Endometrial microvascular endothelial cells (primary cell): Measurements from ENCODE around the gene GNB1L. TPM values are rescaled to one million over a fixed set of nuclear protein-coding genes. Genes with fewer than 3 reads are reported as not detected.

Experiments used
- in situ Hi-C: cut with HindIII; loops from 2 replicates; pipeline ENCODE4 v1.10.0; 2017; ENCODE audit warnings: low sequenced_read_pairs, low pct_unique_long_range_greater_than_20kb; ENCODE audit errors: inconsistent ontology term
- total RNA-seq: library from RNA; depleted of rRNA; stranded (reverse); fragments of >200 nt; gene quantifications from one replicate; pipeline ENCODE4 v1.2.3, GENCODE V29; 2015; ENCODE audit errors: inconsistent ontology term

Gene GNB1L
- total RNA-seq, 1 donor from 2014 or later = 19.7 TPM

DNA sequence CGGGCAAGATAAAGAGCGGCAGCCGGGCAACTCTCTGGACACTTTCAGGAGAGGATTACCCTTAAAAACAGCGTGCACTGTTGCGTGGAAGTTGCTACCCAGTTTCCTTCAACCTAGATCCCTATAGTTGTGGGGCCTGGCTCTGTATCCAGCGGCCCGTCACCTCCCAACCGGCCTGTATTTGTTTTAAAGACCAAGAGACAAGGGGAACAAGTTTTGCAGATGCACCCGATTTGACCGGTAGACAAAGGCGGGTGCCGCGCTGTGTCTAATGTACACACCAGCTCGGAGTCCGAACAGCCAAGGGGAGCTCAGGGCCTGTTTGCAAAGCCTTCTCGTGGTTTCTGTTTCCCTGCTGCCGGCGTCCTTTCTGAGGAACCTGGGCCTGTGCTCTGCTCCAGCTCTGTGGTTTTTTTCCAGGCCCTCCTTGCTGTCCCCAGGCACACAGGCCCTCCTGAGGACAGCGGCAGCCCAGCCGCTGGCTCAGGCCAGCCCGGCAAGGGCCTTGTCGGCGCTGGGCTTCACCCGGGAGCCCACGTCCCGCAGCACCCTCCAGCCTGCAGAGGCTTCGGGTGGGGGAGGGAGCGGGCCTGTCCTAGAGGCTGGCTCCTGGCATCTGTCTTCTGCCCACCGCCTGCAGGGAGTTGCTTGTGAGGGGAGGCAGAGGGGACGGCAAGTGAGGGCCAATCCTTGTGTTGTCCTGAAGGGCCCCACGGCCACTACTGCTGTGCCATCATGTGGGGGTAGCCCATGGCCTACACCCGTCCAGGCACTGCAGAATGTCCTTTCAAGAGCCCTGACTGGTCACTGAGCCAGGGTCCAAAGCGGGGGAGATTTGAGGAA lies 92.7 kb downstream of the GNB1L start:
- in situ Hi-C loops = loop anchor here (25.0 kb wide), 1 partner anchor 350 kb away; the partner anchor contains the start of genes RANBP1 and TRMT2A

DNA sequence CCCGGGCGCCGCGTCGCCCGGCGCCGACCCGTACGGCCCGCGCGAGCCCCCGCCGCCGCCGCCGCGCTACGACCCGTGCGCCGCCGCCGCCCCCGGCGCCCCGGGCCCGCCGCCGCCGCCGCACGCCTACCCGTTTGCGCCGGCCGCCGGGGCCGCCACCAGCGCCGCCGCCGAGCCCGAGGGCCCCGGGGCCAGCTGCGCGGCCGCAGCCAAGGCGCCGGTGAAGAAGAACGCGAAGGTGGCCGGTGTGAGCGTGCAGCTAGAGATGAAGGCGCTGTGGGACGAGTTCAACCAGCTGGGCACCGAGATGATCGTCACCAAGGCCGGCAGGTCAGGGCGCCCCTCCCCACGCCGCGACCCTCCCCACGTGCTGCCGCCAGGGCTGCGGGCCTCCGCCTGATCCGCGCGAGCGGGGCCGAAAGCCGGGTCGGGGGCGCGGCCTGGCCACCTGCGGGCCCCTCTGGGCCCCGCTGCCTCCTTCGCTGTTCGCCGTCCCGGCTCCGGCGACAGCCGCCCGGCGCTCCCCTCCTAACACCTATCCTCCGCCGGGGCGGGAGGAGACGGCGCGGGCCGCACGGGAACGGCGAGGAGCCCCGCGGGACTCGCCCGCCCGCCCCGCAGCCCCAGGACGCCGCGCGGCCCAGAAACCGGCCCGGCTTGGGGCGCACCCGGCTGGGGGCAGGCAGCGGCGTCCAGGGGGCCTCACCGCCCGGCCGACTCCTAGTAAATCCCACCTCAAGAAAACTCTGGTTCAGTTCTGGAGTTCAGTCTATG lies 93.5 kb downstream of the GNB1L start:
- in situ Hi-C loops = loop anchor here (25.0 kb wide), 1 partner anchor 351 kb away; the partner anchor contains the start of genes RANBP1 and TRMT2A

DNA sequence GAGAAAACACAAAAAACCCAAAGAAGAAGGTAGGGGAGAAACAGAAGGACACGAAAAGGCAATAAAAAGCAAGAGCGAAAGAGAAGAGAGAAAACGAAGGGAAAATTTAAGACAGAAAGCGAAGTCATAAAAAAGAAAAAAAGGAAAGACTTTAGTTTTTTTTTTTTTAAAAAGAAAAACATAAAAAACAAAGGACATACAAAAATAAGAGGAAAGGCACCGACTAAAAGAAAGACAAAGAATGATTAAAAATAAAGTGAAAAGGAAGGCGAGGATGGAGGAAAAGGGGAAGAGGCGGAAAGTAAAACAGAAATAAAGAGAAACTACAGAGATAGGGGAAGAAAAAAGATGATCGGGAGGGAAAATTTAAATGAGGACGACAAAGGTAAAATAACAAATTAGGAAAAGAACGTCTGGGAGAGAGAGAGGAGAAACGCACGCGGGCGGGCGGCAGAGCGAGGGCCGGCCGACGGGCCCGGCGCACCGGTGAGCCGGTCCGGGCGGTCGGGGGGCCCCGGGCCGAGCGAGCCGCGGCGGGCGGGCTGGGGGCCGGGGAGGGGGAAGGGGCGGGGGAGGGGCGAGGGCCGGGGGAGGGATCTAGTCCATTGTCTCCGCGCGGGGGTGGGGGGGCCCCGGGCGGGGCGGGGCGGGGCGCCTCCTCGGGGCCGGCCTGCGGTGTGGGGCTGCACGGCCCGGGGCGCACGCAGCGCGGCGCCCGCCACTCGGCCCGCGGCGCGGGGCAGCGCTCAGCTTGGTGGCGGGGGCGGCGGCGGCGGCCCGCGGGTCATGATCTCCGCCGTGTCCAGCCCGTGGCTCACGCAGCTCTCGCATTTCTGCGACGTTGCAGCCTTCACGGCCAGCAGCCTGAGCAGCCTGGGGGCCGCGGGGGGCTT lies 94.4 kb downstream of the GNB1L start, which contains the start of gene TBX1:
Gene TBX1 (plus strand): TSS at position 721 of the 893 bp plus-strand sequence. CDS start 66 bp downstream, at position 787.
- in situ Hi-C loops = loop anchor here (25.0 kb wide), 1 partner anchor 352 kb away; the partner anchor contains the start of genes RANBP1 and TRMT2A

DNA sequence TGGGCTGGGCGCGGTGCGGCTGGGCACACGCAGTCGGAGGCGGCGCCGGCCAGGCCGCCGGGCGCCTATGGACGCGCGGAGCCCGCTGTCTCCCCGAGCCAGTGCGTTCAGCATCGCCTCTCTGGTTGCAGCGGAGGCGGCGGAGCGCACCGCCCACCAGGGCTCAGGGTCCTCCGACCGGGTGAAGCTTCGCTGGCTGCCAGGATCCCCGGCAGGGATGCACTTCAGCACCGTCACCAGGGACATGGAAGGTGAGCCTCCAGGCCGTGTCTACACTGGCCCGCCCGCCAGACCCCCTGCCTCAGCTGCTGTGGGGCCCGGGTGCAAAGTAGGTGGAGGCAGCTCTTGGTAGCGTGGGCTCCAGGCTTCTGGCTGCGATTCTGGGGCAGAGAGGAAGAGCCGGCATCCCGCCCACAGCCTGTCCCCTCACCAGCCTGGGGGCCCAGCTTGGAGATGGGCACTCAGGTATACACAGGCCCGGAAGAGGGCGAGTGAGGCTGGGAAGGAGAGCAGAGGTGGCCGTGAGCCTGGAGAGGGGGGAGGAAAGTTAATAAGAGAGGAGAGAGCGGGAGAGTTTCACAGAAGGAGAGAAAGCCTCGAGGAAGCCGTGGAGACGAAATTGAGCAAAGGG lies 95.1 kb downstream of the GNB1L start:
- in situ Hi-C loops = loop anchor here (5.0 to 25.0 kb wide), 2 partner anchors 133 to 353 kb away; partner anchors contain the start of genes RANBP1 and TRMT2A

DNA sequence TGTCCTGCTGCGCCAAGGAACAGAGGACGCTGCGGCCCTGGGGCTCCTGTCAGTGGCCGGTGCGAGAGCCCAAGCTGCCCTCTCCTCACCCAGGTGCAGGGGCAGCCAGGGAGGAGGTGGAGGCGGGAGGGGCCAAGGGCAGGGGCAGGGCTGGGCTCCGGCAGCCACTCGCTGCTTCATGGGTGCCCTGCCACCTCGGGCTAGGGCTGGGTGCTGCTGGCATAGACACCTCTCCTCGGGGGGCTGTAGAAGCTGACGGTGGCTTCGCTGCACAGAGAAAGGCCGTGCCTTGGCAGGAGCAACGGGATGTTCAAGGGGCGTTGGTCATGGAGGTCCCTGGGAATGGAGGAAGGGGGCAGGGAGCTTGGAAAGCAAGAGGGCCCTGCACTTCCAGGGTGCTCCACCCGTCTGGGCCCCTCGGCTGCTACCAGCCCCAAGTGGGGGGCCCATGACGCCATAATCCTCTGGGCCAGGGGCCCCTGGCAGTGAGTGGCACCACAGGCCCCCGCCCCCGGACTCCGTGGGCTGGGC lies 95.7 kb downstream of the GNB1L start:
- in situ Hi-C loops = loop anchor here (5.0 to 25.0 kb wide), 2 partner anchors 133 to 353 kb away; partner anchors contain the start of genes RANBP1 and TRMT2A

DNA sequence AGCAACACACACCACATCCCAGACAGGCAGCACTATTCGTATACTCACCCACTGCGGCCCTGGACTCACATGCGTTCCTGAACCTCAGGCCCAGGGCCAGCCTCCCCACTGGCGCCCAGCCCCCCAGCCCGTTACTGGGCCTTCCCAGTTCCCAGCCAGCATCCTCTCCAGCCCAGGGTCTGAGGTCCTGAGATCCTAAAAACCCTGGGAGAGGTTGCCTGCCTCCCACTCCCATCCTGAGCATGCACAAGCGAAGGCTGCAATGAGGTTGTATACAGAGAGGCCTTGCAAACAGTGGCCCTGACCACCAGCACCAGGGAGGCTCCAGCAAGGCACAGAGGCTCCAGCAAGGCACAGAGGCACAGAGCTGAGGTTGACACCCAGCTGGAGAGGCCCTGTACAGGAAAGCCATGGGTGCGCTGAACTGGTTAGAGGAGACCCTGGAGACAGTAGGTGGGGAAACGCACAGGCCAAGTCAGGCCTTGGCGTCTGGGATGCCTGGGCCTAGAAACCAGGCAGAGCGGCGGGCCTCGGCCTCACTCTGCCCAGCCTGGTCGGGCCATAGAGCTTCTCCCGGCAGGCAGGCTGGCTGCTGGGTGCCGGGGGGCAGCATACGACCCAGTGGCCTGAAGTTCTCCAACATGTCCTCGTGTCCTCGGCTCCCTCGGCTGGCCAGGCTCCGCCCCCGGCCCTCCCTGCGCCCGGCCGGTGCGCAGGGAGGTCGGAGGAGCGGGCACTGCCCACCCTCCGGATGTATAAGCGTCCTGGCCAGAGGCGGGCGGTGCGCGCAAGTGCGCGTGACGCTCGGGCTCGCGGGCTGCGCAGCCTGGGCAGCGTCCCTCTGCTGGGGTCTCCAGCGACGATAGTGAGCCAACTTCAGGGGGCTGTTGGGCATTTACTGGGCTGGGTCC lies 96.4 kb downstream of the GNB1L start:
- in situ Hi-C loops = loop anchor here (5.0 to 25.0 kb wide), 2 partner anchors 134 to 354 kb away; partner anchors contain the start of genes RANBP1 and TRMT2A

DNA sequence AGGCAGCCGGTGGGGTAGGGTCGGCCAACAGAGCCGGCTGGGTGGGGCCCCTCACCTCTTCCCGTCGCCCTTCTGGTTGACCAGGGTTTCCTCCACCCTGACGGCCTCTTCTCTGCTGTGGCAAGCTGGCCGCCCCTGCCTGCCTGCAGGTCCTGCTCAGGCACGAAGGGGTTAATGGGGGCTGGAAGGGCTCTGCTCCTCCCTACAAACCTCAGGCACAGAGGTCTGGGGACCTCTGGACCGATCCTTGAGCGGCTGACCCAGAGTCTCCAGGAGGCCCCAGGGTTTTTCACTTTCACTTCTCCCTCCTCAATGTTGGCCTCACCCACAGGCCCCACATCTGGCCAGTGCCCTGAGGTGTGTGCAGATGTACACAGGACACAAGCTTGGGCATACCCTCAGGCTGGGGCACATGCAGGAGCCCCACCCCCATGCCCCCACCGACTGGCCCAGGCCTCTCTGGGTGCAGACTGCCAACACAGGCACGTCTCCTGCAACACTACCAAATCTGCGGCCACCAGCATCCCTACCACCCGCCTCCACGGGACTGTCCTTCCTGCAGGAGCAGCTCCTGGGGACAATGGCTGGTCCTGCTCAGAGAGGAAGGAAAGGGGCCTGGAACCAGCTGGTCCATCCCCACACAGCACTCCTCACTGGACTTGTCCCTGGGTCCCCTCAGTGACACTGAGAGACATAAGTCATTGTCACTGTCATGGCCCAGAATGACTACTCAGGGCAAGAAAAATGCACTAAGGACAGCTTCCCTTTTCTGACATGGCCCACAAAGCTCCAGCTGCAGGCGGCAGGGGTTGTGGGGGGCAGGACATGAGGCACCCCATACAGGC lies 97.3 kb downstream of the GNB1L start:
- in situ Hi-C loops = loop anchor here (5.0 to 25.0 kb wide), 2 partner anchors 135 to 355 kb away; partner anchors contain the start of genes RANBP1 and TRMT2A

DNA sequence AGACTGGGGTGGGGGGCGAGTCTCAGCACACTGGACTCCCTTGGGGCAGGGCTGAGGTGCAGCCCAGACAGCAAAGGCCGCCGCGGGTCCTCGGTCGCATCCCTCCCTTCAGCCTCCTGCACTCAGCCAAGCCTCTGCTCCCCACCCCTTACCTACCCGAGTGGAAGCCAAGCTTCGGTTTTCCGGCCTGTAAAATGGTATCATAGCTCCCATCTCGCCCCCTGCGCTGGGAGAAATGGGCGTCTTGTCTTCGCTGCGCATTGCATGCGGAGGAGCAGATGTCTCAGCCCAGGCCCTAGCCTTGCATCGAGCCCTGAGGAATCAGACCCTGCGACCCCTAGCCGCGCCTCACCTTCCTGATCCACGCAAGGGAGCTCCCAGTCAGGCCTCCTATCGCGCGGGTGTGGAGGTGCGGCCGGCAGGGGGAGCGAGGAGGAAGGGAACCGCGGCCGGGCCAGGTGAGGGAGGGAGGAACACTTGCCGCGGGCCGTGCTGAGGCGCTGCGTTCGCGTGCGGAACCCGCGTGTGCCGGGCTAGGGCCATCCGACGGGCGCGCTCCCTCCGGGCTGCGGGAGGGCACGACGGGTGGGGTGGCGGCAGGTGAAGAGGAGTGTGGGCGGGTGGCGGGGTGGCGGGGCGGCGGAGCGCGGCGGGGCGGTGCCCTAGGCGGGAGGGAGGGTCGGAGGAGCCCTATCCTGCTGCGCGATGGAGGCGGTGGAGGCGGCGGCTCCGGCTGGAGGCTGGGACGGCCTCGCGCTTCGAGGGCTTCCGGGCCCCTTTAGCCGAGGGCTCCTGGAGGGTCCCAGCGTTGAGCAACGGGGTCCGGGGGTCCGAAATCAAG lies 98.2 kb downstream of the GNB1L start:
- in situ Hi-C loops = loop anchor here (5.0 to 25.0 kb wide), 2 partner anchors 136 to 356 kb away; partner anchors contain the start of genes RANBP1 and TRMT2A

DNA sequence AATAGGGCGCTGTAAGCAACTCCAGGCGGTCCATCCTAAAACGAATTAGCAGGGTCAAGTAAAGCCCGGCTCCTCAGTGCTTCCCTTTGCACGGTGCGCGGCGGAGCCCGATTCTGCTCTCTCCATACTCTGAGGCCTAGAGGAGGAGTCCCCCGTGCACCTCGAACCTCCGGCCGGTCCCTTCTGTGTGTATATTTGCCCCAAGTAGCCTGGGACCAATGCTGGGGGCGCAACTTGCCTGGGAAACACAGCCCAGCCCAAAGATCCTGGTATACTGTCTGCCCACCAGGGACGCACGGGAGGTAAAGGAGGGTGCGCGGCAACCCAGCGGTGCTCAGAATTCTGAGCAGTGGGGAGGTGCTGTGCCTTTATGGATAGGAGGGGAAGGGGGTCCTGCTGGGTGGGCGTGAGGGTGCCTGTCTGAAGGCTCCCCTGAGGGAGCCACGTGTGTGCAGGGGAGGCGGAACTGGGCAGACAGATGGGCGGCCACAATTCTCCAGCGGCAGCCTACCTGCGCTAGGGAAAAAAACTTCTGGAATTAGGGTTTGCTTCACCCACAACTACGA lies 98.9 kb downstream of the GNB1L start:
- in situ Hi-C loops = loop anchor here (5.0 to 25.0 kb wide), 2 partner anchors 136 to 356 kb away; partner anchors contain the start of genes RANBP1 and TRMT2A

DNA sequence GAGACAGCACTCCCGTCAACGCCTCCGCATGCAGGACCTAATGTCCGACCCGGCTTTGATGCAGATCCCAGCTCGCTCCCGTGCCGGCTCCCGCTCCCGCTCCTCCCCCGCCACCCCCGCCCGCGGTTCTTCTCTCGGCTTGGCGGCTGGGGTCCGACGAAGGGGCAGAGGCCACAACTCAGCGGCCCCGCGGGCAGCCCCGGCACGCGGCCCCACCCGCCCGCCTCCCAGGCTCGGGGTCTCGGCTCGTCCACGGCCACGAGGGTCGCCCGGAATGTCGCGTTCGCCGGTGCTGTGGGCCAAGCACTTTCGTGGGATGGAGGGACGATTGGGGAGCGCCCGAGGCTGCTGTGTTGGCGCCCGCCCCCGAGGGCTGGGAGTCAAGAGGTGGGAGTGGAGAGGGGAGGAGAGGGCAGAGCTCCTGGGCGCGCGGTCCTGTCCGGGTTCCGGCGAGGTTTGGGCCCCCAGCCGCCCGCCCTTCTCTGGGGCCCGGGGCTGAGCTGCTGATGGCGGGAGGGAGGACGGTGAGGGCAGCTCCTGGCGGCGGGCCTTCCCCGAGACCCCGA lies 99.4 kb downstream of the GNB1L start:
- in situ Hi-C loops = loop anchor here (5.0 to 25.0 kb wide), 2 partner anchors 137 to 357 kb away; partner anchors contain the start of genes RANBP1 and TRMT2A

DNA sequence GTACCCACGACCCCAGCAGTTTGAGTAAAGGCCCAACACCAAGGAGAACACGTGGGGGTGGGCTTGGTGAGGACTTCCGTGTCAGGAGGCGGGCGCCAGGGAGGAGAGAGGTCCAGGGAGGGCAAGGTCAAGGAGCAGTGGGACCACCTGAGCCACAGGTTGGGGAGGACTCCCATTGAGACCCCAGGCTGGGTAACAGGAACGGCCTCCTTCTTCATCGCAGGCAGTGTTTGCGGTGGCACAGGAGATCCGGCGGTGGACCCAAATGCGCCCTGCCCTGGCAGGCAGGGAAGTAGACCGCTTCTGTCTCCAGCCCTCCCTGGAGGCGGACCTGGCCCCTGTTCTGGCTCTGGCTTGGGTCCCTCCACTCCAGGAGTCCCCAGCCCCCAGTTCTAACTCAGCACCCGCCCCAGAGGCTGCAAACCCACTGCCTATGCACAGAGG lies 100.0 kb downstream of the GNB1L start:
- in situ Hi-C loops = loop anchor here (5.0 to 25.0 kb wide), 2 partner anchors 138 to 358 kb away; partner anchors contain the start of genes RANBP1 and TRMT2A

DNA sequence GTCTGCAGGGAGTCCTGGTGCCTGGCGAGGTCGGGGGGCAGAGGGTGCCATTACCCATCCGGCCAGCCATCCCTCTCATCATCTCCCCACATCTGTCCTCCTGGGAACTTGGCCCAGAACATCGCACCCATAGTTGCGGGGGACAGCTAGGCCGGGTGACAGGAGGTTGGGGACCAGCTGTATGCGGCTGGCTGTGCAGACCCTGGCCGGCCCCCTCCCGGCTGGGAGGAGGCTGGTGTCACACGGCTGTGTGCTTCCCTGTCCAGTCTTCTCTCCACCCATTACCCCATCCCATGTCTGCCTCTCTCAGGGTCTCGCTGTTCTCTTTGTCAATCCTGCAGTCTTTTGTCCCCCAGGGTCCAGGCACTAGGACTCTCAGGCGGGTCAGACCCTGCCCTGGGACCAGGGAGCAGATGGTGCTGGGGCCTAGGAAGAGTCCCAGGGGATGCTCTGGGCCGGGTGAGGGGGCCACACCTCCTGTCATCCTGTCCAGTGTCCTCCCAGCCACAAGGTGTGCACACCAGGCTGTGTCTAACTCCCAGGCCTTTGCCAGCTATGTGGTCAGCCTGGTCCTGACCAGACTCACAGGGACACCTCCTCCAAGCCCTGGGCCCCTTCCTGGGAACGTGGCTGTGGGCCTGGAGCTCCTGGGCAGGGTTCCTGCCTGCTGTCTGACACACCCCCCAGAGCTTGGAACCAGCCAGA lies 100.5 kb downstream of the GNB1L start:
- in situ Hi-C loops = loop anchor here (25.0 kb wide), 1 partner anchor 358 kb away; the partner anchor contains the start of genes RANBP1 and TRMT2A
